OCI-LY3 (cell line): Measurements from ENCODE around the gene ABCC3.

ENCODE experiments used
- EZH2phosphoT487 ChIP-seq: fragments of 200-600 bp; shearing (Covaris generic); IDR thresholded peaks from 2 replicates; pipeline ENCODE4 v1.6.1; 2018; ENCODE audit warnings: antibody characterized with exemption, mixed run types, low read depth
- TF ChIP-seq, protein P1 (sequence below): fragments of 200-600, 300-600 bp; sonication (generic); IDR thresholded peaks from 2 replicates; pipeline ENCODE4 v1.5.1; 2014; ENCODE audit warnings: antibody characterized with exemption, low read length, low read depth

DNA sequence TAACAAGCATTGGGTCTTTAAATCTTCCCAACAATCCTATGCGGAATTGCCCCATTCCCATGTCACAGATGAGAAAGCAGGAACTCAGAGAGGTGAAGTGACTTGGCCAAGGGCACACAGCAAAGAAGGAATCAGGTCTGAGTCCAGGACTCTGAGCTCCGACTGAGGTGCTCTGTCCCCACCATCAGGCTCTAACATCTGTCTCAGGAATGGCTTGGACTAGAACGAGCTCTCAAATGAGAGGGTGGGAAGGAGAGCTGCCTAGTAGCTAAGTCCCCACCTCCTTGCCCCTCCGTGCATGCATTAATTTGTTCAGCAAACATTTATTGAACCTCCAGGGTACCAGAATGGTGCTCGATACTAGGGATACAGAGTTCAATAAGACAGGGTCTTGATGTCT, 26.7 kb downstream of the ABCC3 start:
- TF ChIP-seq, protein P1, sequence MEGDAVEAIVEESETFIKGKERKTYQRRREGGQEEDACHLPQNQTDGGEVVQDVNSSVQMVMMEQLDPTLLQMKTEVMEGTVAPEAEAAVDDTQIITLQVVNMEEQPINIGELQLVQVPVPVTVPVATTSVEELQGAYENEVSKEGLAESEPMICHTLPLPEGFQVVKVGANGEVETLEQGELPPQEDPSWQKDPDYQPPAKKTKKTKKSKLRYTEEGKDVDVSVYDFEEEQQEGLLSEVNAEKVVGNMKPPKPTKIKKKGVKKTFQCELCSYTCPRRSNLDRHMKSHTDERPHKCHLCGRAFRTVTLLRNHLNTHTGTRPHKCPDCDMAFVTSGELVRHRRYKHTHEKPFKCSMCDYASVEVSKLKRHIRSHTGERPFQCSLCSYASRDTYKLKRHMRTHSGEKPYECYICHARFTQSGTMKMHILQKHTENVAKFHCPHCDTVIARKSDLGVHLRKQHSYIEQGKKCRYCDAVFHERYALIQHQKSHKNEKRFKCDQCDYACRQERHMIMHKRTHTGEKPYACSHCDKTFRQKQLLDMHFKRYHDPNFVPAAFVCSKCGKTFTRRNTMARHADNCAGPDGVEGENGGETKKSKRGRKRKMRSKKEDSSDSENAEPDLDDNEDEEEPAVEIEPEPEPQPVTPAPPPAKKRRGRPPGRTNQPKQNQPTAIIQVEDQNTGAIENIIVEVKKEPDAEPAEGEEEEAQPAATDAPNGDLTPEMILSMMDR = no peak
- no peak for TF ChIP-seq EZH2phosphoT487
